Testis (tissue), 2 donors: ENCODE data around the gene SMIM38.

Source experiments
- POLR2A ChIP-seq: fragments of 450-650 bp; IDR thresholded peaks from one replicate; pipeline ENCODE4 v1.6.1; 2017; ENCODE audit warnings: antibody characterized with exemption, mild to moderate bottlenecking, moderate library complexity
- TF ChIP-seq, protein P1 (sequence below), 3 experiments: fragments of 450-650 bp in 2 of 3; fragments of 200-600 bp in 1 of 3; sonication (generic) in 1 of 3; IDR thresholded peaks; one replicate each; pipeline ENCODE4 v1.5.1; 2016 to 2019; ENCODE audit warnings: antibody characterized with exemption in 3 of 3, mild to moderate bottlenecking in 2 of 3, moderate library complexity in 1 of 3

DNA sequence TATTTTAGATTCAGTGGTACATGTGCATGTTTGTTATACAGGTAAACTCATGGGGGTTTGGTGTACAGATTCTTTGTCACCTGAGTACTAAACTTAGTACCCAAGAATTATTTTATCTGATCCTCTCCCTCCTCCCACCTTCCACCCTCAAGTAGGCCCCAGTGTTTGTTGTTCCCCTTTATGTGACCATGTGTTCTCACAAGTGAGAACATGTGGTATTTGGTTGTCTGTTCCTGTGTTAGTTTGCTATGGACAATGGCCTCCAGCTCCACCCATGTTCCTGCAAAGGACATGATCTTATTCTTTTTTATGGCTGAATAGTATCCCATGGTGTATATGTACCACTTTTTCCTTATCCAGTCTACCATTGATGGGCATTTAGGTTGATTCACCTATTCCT lies 6.8 kb downstream of the SMIM38 start:
- TF ChIP-seq, protein P1, sequence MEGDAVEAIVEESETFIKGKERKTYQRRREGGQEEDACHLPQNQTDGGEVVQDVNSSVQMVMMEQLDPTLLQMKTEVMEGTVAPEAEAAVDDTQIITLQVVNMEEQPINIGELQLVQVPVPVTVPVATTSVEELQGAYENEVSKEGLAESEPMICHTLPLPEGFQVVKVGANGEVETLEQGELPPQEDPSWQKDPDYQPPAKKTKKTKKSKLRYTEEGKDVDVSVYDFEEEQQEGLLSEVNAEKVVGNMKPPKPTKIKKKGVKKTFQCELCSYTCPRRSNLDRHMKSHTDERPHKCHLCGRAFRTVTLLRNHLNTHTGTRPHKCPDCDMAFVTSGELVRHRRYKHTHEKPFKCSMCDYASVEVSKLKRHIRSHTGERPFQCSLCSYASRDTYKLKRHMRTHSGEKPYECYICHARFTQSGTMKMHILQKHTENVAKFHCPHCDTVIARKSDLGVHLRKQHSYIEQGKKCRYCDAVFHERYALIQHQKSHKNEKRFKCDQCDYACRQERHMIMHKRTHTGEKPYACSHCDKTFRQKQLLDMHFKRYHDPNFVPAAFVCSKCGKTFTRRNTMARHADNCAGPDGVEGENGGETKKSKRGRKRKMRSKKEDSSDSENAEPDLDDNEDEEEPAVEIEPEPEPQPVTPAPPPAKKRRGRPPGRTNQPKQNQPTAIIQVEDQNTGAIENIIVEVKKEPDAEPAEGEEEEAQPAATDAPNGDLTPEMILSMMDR (IDR thresholded peaks at IDR 0.05), result no peak
- no peak for TF ChIP-seq POLR2A
